HEK293 (cell line): Measurements from ENCODE around the gene MCTP1.
A peak's percentile ranks its signal among the peaks of the same experiment; 100 is the strongest.

Source experiments
- CTCF ChIA-PET: fragments of 350-600 bp; formaldehyde crosslinking; extraction: SDS; loops from one replicate; lab custom pipeline; 2021; ENCODE audit warnings: antibody characterized with exemption; lab: Yijun Ruan, JAX
- POLR2A ChIA-PET: fragments of 300-600 bp; formaldehyde crosslinking; extraction: SDS; loops from one replicate; lab custom pipeline; 2020; ENCODE audit warnings: antibody characterized with exemption, inconsistent platforms; lab: Yijun Ruan, JAX
- H3K27ac ChIP-seq: fragments of 200-500 bp; sonication (Bioruptor generic); 2 replicates; pipeline ENCODE4 v1.5.1; 2014; ENCODE audit warnings: low read depth, low read length, control low read depth, inconsistent platforms; ENCODE audit errors: extremely low read depth
- H3K36me3 ChIP-seq, 2 experiments: fragments of 200-500 bp in 1 of 2; sonication (Bioruptor generic) in 1 of 2; 1 replicate in 1 of 2; 2 replicates in 1 of 2; pipeline ENCODE4 v1.5.1; 2014 to 2017; ENCODE audit warnings: inconsistent platforms in 2 of 2, low read length in 2 of 2; ENCODE audit not compliant: control insufficient read depth in 2 of 2, insufficient read depth in 1 of 2
- H3K4me1 ChIP-seq: fragments of 200-500 bp; sonication (Bioruptor generic); 2 replicates; pipeline ENCODE4 v1.5.1; 2014; ENCODE audit warnings: mild to moderate bottlenecking, low read length, inconsistent platforms; ENCODE audit not compliant: control insufficient read depth, insufficient read depth
- H3K4me3 ChIP-seq: 2 replicates; pipeline ENCODE4 v1.5.1; 2011; ENCODE audit warnings: low read depth, mild to moderate bottlenecking, control low read depth, low read length, moderate library complexity
- H3K9me3 ChIP-seq: fragments of 200-500 bp; sonication (Bioruptor generic); 2 replicates; pipeline ENCODE4 v1.5.1; 2014; ENCODE audit warnings: low read depth, low read length, inconsistent platforms; ENCODE audit not compliant: control insufficient read depth, insufficient read depth
- GLIS2 ChIP-seq: fragments of 450-650 bp; formaldehyde crosslinking; IDR thresholded peaks from 2 replicates; pipeline ENCODE4 v1.5.1; 2016; ENCODE audit warnings: missing biosample characterization, missing genetic modification characterization
- HOXC10 ChIP-seq: sonication (generic); formaldehyde crosslinking; IDR thresholded peaks from 2 replicates; pipeline ENCODE4 v1.8.1; 2023; ENCODE audit warnings: mild to moderate bottlenecking, missing genetic modification reagents
- MZF1 ChIP-seq: fragments of 450-650 bp; formaldehyde crosslinking; IDR thresholded peaks from 2 replicates; pipeline ENCODE4 v1.5.1; 2017; ENCODE audit warnings: missing biosample characterization, missing genetic modification characterization, borderline replicate concordance
- RBAK ChIP-seq: fragments of 450-650 bp; formaldehyde crosslinking; IDR thresholded peaks from 2 replicates; pipeline ENCODE4 v1.5.1; 2016; ENCODE audit warnings: missing biosample characterization, missing genetic modification characterization
- TRIM28 ChIP-seq: IDR thresholded peaks from 2 replicates; pipeline ENCODE4 v1.6.1; 2011; ENCODE audit warnings: low read length, control low read depth, borderline replicate concordance
- ZBTB20 ChIP-seq: fragments of 450-650 bp; formaldehyde crosslinking; IDR thresholded peaks from 2 replicates; pipeline ENCODE4 v1.5.1; 2016; ENCODE audit warnings: missing biosample characterization, missing genetic modification characterization
- ZBTB21 ChIP-seq: fragments of 450-650 bp; formaldehyde crosslinking; IDR thresholded peaks from 2 replicates; pipeline ENCODE4 v1.5.1; 2017; ENCODE audit warnings: missing biosample characterization, missing genetic modification characterization
- ZEB2 ChIP-seq: fragments of 450-650 bp; formaldehyde crosslinking; IDR thresholded peaks from 2 replicates; pipeline ENCODE4 v1.5.1; 2016; ENCODE audit warnings: missing biosample characterization, missing genetic modification characterization
- ZIC2 ChIP-seq: fragments of 450-650 bp; formaldehyde crosslinking; IDR thresholded peaks from 2 replicates; pipeline ENCODE4 v1.5.1; 2016; ENCODE audit warnings: missing biosample characterization, missing genetic modification characterization
- ZNF157 ChIP-seq: fragments of 450-650 bp; formaldehyde crosslinking; IDR thresholded peaks from 2 replicates; pipeline ENCODE4 v1.5.1; 2016; ENCODE audit warnings: missing biosample characterization, missing genetic modification characterization
- ZNF175 ChIP-seq: fragments of 450-650 bp; formaldehyde crosslinking; IDR thresholded peaks from 2 replicates; pipeline ENCODE4 v1.5.1; 2016; ENCODE audit warnings: missing biosample characterization, missing genetic modification characterization
- ZNF23 ChIP-seq: fragments of 450-650 bp; formaldehyde crosslinking; IDR thresholded peaks from 2 replicates; pipeline ENCODE4 v1.5.1; 2016; ENCODE audit warnings: missing biosample characterization, missing genetic modification characterization, borderline replicate concordance
- ZNF549 ChIP-seq: fragments of 450-650 bp; IDR thresholded peaks from 2 replicates; pipeline ENCODE4 v1.5.1; 2018; ENCODE audit warnings: missing biosample characterization, missing genetic modification characterization, mild to moderate bottlenecking, inconsistent platforms, moderate library complexity
- ZNF585B ChIP-seq: fragments of 450-650 bp; formaldehyde crosslinking; IDR thresholded peaks from 2 replicates; pipeline ENCODE4 v1.5.1; 2016; ENCODE audit warnings: missing biosample characterization, missing genetic modification characterization
- ZNF664 ChIP-seq: fragments of 450-650 bp; formaldehyde crosslinking; IDR thresholded peaks from 2 replicates; pipeline ENCODE4 v1.5.1; 2016; ENCODE audit warnings: missing biosample characterization, missing genetic modification characterization
- ZNF707 ChIP-seq: fragments of 450-650 bp; formaldehyde crosslinking; IDR thresholded peaks from 2 replicates; pipeline ENCODE4 v1.5.1; 2016; ENCODE audit warnings: missing biosample characterization, missing genetic modification characterization
- ZNF777 ChIP-seq: fragments of 450-650 bp; formaldehyde crosslinking; IDR thresholded peaks from 2 replicates; pipeline ENCODE4 v1.5.1; 2017; ENCODE audit warnings: missing biosample characterization, missing genetic modification characterization, borderline replicate concordance
- ZNF843 ChIP-seq: fragments of 450-650 bp; formaldehyde crosslinking; IDR thresholded peaks from 2 replicates; pipeline ENCODE4 v1.5.1; 2016; ENCODE audit warnings: missing biosample characterization, missing genetic modification characterization
- TF ChIP-seq, protein P1 (sequence below): fragments of 450-650 bp; formaldehyde crosslinking; IDR thresholded peaks from 2 replicates; pipeline ENCODE4 v1.5.1; 2016; ENCODE audit warnings: missing biosample characterization, missing genetic modification characterization
- TF ChIP-seq, protein P2 (sequence below): fragments of 450-650 bp; formaldehyde crosslinking; IDR thresholded peaks from 2 replicates; pipeline ENCODE4 v1.5.1; 2016; ENCODE audit warnings: missing biosample characterization, missing genetic modification characterization
- TF ChIP-seq, protein P3 (sequence below): fragments of 450-650 bp; formaldehyde crosslinking; IDR thresholded peaks from 2 replicates; pipeline ENCODE4 v1.5.1; 2016; ENCODE audit warnings: missing biosample characterization, missing genetic modification characterization
- TF ChIP-seq, protein P4 (sequence below): fragments of 450-650 bp; formaldehyde crosslinking; IDR thresholded peaks from 2 replicates; pipeline ENCODE4 v1.5.1; 2017; ENCODE audit warnings: missing biosample characterization, missing genetic modification characterization
- TF ChIP-seq, protein P5 (sequence below): fragments of 450-650 bp; formaldehyde crosslinking; IDR thresholded peaks from 2 replicates; pipeline ENCODE4 v1.5.1; 2016; ENCODE audit warnings: missing biosample characterization, missing genetic modification characterization
- TF ChIP-seq, protein P6 (sequence below): fragments of 450-650 bp; formaldehyde crosslinking; IDR thresholded peaks from 2 replicates; pipeline ENCODE4 v1.5.1; 2017; ENCODE audit warnings: missing biosample characterization, missing genetic modification characterization

Gene MCTP1

DNA sequence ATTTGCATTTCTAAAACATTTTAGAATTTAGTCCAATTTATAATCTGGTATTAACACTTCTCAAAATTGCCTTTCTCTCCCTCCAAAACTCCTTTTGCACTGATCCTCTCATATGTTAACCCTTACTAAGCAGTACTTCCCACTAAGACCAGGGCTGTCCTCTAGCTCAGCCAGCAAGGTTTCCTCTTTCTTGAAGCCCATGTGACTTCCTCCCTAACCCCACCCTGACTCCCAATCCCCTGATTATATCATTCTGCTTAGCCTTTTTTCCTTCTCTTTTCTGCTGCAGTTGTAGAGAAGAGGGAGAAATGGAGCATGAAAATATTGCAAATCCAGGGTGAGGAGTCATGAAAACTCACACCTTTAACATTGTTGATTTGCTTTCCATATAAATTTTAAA lies 241.7 kb downstream of the MCTP1 start:
- CTCF ChIA-PET = no interaction called here
- POLR2A ChIA-PET = no interaction called here
- TF ChIP-seq, protein P1, sequence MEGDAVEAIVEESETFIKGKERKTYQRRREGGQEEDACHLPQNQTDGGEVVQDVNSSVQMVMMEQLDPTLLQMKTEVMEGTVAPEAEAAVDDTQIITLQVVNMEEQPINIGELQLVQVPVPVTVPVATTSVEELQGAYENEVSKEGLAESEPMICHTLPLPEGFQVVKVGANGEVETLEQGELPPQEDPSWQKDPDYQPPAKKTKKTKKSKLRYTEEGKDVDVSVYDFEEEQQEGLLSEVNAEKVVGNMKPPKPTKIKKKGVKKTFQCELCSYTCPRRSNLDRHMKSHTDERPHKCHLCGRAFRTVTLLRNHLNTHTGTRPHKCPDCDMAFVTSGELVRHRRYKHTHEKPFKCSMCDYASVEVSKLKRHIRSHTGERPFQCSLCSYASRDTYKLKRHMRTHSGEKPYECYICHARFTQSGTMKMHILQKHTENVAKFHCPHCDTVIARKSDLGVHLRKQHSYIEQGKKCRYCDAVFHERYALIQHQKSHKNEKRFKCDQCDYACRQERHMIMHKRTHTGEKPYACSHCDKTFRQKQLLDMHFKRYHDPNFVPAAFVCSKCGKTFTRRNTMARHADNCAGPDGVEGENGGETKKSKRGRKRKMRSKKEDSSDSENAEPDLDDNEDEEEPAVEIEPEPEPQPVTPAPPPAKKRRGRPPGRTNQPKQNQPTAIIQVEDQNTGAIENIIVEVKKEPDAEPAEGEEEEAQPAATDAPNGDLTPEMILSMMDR (tag by site-specific recombination) = no peak
- TF ChIP-seq ZNF707 (tag by site-specific recombination) (no peak), HOXC10 (CRISPR knock-in tag) (no peak), ZNF777 (no peak), ZIC2 (tag by site-specific recombination) (no peak), ZNF23 (tag by site-specific recombination) (no peak), ZNF157 (tag by site-specific recombination) (no peak), ZNF585B (tag by site-specific recombination) (no peak), GLIS2 (tag by site-specific recombination) (no peak), ZEB2 (tag by site-specific recombination) (no peak)
- TF ChIP-seq, protein P2, sequence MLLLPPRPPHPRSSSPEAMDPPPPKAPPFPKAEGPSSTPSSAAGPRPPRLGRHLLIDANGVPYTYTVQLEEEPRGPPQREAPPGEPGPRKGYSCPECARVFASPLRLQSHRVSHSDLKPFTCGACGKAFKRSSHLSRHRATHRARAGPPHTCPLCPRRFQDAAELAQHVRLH (tag by site-specific recombination) = no peak
- TF ChIP-seq, protein P3, sequence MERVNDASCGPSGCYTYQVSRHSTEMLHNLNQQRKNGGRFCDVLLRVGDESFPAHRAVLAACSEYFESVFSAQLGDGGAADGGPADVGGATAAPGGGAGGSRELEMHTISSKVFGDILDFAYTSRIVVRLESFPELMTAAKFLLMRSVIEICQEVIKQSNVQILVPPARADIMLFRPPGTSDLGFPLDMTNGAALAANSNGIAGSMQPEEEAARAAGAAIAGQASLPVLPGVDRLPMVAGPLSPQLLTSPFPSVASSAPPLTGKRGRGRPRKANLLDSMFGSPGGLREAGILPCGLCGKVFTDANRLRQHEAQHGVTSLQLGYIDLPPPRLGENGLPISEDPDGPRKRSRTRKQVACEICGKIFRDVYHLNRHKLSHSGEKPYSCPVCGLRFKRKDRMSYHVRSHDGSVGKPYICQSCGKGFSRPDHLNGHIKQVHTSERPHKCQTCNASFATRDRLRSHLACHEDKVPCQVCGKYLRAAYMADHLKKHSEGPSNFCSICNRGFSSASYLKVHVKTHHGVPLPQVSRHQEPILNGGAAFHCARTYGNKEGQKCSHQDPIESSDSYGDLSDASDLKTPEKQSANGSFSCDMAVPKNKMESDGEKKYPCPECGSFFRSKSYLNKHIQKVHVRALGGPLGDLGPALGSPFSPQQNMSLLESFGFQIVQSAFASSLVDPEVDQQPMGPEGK = no peak
- TF ChIP-seq, protein P4, sequence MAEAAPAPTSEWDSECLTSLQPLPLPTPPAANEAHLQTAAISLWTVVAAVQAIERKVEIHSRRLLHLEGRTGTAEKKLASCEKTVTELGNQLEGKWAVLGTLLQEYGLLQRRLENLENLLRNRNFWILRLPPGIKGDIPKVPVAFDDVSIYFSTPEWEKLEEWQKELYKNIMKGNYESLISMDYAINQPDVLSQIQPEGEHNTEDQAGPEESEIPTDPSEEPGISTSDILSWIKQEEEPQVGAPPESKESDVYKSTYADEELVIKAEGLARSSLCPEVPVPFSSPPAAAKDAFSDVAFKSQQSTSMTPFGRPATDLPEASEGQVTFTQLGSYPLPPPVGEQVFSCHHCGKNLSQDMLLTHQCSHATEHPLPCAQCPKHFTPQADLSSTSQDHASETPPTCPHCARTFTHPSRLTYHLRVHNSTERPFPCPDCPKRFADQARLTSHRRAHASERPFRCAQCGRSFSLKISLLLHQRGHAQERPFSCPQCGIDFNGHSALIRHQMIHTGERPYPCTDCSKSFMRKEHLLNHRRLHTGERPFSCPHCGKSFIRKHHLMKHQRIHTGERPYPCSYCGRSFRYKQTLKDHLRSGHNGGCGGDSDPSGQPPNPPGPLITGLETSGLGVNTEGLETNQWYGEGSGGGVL (tag by site-specific recombination) = no peak

DNA sequence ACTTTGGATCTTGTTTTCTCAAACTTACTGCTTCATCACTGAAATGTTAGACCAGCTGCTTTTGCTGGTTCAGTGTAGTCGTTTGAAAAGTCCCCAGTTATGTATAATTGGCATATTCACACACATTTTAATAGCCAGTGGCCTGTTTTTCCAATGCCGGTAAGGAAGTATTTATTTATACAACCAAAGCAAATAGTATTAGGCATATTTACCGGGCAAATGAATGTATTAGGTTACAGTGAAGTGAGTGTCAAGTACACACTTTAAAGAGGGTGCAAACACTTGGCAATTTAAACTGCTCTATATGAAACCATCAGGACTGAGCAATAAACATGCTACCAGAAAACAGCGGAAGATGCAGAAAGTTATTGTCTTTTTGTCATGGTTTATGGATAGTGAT lies 242.9 kb downstream of the MCTP1 start:
- ChIA-PET CTCF (interaction anchor here (0.6 kb wide), 1 partner anchor 192 kb away, joined by 6 read pairs; no protein-coding TSS in a partner anchor), POLR2A (no interaction called here)
- no peak overlapping the region for H3K27ac ChIP-seq
- H3K4me1 ChIP-seq = peaks cover 7% of the 10 kb centered on the region; the same call in 1 of the 2 replicates
- no peaks in the 10 kb centered on the region for H3K9me3 ChIP-seq
- no peaks in the 10 kb centered on the region for H3K36me3 ChIP-seq
- H3K4me3 ChIP-seq = no peak overlapping the region
- no peak for TF ChIP-seq TRIM28
- TF ChIP-seq ZBTB21 (tag by site-specific recombination) = peak; percentile 37; the same call in 1 of the 2 replicates
- TF ChIP-seq ZNF175 (tag by site-specific recombination) = no peak
- TF ChIP-seq ZNF843 = peak; percentile 81
- no peak for TF ChIP-seq ZBTB20 (tag by site-specific recombination)
- TF ChIP-seq ZNF549 (tag by site-specific recombination) = no peak
- TF ChIP-seq, protein P5, sequence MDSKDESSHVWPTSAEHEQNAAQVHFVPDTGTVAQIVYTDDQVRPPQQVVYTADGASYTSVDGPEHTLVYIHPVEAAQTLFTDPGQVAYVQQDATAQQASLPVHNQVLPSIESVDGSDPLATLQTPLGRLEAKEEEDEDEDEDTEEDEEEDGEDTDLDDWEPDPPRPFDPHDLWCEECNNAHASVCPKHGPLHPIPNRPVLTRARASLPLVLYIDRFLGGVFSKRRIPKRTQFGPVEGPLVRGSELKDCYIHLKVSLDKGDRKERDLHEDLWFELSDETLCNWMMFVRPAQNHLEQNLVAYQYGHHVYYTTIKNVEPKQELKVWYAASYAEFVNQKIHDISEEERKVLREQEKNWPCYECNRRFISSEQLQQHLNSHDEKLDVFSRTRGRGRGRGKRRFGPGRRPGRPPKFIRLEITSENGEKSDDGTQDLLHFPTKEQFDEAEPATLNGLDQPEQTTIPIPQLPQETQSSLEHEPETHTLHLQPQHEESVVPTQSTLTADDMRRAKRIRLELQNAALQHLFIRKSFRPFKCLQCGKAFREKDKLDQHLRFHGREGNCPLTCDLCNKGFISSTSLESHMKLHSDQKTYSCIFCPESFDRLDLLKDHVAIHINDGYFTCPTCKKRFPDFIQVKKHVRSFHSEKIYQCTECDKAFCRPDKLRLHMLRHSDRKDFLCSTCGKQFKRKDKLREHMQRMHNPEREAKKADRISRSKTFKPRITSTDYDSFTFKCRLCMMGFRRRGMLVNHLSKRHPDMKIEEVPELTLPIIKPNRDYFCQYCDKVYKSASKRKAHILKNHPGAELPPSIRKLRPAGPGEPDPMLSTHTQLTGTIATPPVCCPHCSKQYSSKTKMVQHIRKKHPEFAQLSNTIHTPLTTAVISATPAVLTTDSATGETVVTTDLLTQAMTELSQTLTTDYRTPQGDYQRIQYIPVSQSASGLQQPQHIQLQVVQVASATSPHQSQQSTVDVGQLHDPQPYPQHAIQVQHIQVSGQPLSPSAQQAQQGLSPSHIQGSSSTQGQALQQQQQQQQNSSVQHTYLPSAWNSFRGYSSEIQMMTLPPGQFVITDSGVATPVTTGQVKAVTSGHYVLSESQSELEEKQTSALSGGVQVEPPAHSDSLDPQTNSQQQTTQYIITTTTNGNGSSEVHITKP (tag by site-specific recombination) = no peak
- TF ChIP-seq MZF1 (tag by site-specific recombination) = peak; percentile 72; the same call in 1 of the 2 replicates
- no peak for TF ChIP-seq ZNF23 (tag by site-specific recombination)
- TF ChIP-seq, protein P6, sequence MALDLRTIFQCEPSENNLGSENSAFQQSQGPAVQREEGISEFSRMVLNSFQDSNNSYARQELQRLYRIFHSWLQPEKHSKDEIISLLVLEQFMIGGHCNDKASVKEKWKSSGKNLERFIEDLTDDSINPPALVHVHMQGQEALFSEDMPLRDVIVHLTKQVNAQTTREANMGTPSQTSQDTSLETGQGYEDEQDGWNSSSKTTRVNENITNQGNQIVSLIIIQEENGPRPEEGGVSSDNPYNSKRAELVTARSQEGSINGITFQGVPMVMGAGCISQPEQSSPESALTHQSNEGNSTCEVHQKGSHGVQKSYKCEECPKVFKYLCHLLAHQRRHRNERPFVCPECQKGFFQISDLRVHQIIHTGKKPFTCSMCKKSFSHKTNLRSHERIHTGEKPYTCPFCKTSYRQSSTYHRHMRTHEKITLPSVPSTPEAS (tag by site-specific recombination) = no peak
- TF ChIP-seq ZIC2 (tag by site-specific recombination) = no peak
- TF ChIP-seq ZNF664 (tag by site-specific recombination) = no peak
- no peak for TF ChIP-seq RBAK

More for the DNA sequence above, 241.7 kb downstream of the MCTP1 start:
- H3K27ac ChIP-seq = no peak overlapping the region
- no peaks in the 10 kb centered on the region for H3K36me3 ChIP-seq
- H3K9me3 ChIP-seq = no peaks in the 10 kb centered on the region
- no peak overlapping the region for H3K4me3 ChIP-seq
- H3K4me1 ChIP-seq = peaks cover 7% of the 10 kb centered on the region; the same call in 1 of the 2 replicates
